Mesenteric fat pad (tissue), 1 donor: ENCODE data around the gene CC2D2B. TPM values are rescaled to one million over a fixed set of nuclear protein-coding genes. Genes with fewer than 3 reads are reported as not detected.
A peak's percentile ranks its signal among the peaks of the same experiment; 100 is the strongest.
"Not testable (repeated sequence)": the region's sequence is repeated elsewhere in the genome, so short reads cannot be mapped to it uniquely, and the experiment has no call there.

Experiments used
- DNase-seq: peaks from one replicate; pipeline ENCODE4 v3.0.0-alpha.2; 2020; ENCODE audit warnings: low spot score
- long read RNA-seq: library from polyadenylated mRNA; unstranded; transcript quantifications from one replicate; pipeline ENCODE4 v2.0.0, GENCODE V29; 2020
- total RNA-seq: library from RNA; stranded (reverse); fragmentation: NEBNext Ultra II Directional; extraction: Animal tissue kit (Norgen Biotek cat#: 25700); gene quantifications from one replicate; pipeline ENCODE4 v1.2.1, GENCODE V29; 2021
- donor health status: DM: yes; HTN: yes; CAD: no.

Gene CC2D2B
- total RNA-seq, result 2.6 TPM
- long read RNA-seq, result 0 reads

GRCh38 chr10:95907456-95908253 is at the start of gene CC2D2B:
TSS of gene CC2D2B (plus strand) at chr10:95907975. CDS start at chr10:95911324, 3,349 bp downstream.
- DNase-seq, result peak; percentile 93

GRCh38 chr10:95860166-95860940 is 47.4 kb upstream of the CC2D2B start:
- DNase-seq, result no peak

GRCh38 chr10:95861386-95861785 is 46.4 kb upstream of the CC2D2B start:
- DNase-seq, result no peak

DNA sequence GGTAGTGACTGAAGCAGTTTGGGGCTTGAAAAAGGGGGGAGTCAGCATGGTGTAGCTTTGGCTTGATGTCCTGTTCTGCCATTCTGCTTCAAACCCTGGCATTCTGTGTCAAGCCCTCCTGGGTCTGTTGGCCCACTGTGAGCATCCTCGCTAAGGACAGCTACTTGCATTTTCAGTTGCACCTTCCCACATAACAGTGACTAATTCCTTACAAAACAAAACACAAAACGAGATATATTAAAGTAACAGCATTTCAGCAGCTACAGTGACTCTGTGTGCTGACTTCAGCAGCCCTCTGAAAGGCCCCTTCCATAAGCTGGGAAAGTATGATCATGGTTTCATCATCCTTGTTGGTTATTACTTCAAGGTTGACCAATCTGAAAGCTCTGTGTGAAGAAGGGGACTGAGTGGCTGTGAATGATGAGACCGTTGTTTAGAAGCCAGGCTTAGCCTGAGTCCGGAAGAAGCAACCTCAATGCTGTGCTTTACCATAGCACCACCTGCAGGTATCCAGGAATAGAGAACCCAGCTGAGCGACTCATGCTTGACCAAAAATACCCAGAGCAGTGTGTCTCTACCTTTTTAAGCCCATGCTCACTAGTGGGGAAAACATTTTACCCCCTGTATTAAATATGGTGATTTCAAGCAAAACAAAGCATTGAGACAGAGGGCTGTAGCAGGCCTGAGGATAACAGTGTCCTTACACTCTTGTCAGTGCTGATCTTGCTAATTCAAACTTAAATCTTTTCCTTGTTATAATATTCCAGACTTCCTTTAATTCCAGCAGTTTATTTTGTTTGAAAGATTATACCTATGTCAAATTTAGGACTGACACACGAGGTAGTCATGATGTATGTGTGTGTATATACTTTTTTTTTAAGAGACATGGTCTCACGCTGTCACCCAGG is 42.6 kb upstream of the CC2D2B start:
- DNase-seq, result no peak

DNA sequence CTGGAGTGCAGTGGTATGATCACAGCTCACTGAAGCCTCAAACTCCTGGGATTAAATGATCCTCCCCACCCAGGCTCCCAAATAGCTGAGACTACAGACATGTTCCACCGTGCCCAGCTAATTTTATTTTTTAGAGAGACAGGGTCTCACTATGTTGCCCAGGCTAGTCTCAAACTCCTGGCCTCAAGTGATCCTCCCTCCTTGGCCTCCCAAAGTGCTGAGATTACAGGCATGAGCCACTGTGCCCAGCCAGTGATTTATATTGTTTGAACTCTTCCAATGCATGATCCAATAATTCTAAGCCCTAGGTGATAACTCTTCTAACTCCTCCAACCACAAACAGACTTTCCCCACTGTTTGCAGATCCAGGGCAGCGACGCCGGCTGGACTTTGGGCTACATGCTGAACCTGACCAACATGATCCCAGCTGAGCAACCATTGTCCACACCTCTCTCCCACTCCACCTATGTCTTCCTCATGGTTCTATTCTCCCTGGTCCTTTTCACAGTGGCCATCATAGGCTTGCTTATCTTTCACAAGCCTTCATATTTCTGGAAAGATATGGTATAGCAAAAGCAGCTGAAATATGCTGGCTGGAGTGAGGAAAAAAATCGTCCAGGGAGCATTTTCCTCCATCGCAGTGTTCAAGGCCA is 41.8 kb upstream of the CC2D2B start:
- DNase-seq, result no peak

- no peak for DNase-seq
These were observed 41.3 kb upstream of the CC2D2B start for GRCh38 chr10:95866467-95866842.

DNA sequence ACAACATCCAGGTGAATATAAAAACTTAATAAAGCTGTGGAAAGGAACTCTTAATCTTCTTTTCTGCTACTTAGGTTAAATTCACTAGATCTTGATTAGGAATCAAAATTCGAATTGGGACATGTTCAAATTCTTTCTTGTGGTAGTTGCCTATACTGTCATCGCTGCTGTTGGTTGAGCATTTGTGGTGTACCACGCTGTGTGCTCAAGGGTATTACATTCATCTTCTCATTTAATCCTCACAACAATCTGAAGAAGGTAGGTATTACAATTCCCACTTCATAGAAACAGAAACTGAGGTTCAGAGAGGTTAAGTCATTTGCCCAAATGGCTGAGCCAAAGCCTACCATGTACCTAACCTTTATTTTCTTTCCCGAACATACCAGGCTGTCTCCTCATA is 39.9 kb upstream of the CC2D2B start:
- DNase-seq, result no peak

- DNase-seq, result no peak
These were observed 35.5 kb upstream of the CC2D2B start for GRCh38 chr10:95872158-95872711.

DNA sequence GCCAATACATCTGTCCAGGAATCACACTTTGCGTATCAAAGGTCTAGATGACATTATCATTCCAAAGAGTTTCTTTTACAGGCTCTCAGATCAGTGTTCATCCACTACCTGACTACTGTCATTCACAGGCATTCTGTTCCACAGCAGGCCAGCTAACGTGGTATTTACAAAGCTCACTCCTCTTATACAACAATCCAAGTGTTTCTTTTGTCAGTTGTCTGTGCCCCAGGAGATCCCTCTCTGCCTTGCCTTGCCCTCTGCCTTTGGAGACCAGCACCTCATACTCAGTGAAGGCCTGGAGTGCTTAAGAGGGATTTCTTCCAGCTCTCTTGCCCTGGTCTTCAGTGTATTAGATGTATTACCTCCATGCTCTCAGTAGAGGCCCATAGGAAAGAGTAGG is 34.6 kb upstream of the CC2D2B start:
- DNase-seq, result no peak

DNA sequence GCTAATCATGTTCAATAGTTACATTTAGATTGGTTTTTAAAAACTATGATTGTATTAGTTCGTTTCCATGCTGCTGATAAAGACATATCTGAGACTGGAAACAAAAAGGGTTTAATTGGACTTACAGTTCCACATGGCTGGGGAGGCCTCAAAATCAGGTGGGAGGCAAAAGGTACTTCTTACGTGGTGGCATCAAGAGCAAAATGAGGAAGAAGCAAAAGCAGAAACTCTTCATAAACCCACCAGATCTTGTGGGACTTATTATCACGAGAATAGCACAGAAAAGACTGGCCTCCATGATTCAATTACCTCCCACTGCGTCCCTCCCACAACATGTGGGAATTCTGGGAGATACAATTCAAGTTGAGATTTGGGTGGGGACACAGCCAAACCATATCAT is 34.1 kb upstream of the CC2D2B start:
- no peak for DNase-seq

DNA sequence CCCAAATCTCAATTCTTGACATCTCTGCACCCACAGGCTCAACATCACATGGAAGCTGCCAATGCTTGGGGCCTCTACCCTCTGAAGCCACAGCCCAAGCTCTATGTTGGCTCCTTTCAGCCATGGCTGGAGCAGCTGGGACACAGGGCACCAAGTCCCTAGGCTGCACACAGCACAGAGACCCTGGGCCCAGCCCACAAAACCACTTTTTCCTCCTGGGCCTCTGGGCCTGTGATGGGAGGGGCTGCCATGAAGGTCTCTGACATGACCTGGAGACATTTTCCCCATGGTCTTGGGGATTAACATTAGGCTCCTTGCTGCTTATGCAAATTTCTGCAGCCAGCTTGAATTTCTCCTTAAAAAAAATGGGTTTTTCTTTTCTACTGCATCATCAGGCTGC is 33.0 kb upstream of the CC2D2B start:
- not testable (repeated sequence) for DNase-seq

DNA sequence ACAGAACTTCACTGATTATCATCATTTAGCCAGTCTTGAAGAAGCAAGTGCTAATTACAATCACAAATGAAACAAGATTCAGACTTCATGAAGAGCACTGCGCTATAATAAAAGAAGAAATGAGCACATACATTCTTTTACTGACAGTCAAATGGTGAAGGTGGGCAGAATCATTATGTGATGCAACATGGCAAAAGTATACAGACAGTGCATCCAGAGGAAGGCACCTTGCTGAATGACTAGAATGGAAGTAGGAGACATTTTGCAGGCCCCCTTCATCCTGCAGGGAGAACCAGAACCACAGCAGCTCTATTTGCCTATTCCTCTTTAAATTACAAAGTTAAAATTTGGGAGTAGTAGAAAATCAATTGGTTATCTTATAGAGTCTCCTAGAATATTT is 31.0 kb upstream of the CC2D2B start:
- DNase-seq, result no peak

DNA sequence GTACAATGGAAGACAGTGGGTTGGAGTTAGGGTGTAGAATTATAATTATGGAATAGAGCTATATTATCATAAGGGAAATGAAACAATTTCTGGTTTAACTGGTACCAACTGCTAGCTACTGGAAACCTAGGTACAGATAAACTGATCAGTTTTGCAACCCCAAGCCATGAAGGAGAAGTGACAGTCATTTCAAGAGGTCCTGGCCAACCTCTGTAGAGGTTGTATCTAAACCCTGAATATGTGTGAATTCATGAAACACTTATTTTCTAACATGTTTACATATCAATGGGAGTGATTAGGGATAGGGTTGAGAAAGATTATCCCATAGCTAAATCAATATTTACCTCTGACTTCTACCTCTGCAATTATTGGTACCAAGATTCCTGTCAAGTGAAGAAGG is 29.9 kb upstream of the CC2D2B start:
- DNase-seq, result no peak

- DNase-seq, result no peak
These were observed 27.1 kb upstream of the CC2D2B start for GRCh38 chr10:95880704-95881103.

DNA sequence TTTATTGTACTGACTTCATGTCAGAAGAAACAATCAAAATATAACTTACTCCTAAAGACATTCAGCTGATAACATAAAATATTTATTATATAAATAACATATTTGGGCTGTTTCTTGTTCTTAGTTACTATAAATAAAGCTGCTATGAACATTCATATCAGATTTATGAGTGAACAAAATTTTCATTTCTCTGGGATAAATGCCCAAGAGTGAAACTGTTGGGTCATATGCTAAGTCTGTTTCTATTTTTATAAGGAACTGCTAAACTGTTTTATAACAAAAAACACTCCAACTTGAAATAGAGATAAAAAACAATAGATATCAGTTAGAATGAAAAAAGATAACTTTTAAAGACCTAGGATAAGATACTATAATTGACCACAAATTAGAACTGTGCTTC is 26.5 kb upstream of the CC2D2B start:
- no peak for DNase-seq

DNA sequence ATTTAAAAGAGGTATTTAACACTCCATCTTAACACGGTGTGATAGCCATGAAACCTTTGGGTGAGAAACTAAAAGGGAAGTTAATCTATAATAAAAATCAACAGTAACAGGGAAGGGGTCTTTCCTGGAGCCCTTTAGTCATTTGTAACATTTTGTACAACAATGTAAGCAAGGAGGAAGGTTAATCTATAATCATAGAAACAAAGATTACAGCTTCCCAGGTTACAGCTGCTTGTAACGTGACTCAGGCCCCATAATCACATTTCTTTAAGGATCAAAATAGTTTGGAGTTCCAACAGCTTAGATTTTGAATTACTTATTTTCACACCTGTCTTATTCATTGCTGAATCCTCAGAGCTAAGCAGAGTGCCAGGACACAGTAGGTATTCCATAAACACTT is 17.9 kb upstream of the CC2D2B start:
- no peak for DNase-seq

DNA sequence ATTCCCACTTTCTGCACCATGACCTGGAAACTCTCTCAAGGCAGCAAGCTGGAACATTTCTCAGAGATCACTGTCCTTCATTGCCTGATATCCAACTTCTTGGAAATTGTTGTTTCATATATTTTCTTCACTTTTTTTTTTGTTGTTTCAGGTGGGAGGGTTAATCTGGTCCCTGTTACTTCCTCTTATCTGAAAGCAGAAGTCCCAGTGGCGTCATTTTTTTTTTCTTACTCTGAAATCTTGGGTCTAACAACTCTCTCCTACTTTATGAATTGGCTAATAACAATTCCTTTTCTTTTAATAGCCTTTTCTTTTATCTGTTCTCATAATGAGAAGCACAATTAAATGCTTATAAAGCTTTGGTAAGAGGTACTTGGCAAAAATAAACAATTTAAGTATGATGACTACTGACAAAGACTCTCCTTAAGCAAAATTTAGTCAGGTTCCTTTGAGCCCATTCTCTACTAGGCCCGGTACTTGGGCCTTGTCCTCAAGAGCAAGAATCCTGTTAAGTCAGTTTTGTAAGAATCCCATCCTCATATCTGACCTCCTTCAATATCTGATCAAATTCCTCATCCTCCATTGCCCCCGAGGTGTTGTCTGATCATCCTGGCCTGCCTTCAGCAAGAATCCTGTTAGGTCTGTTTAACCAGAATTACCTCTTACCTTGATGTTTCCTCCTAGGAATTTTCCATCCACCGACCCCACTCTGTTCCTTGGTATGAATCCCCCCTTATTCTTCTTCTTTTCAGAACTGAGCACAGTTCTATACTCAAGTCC is 11.5 kb upstream of the CC2D2B start:
- no peak for DNase-seq

- DNase-seq, result not testable (repeated sequence)
These were observed 1.7 kb upstream of the CC2D2B start for GRCh38 chr10:95905897-95906580.
